Measurements from ENCODE around the gene TSHB. TPM values are rescaled to one million over a fixed set of nuclear protein-coding genes. Genes with fewer than 3 reads are reported as not detected.

TSHB gene
- polyA plus RNA-seq, 1 donor from 2014 or later = not detected

DNA sequence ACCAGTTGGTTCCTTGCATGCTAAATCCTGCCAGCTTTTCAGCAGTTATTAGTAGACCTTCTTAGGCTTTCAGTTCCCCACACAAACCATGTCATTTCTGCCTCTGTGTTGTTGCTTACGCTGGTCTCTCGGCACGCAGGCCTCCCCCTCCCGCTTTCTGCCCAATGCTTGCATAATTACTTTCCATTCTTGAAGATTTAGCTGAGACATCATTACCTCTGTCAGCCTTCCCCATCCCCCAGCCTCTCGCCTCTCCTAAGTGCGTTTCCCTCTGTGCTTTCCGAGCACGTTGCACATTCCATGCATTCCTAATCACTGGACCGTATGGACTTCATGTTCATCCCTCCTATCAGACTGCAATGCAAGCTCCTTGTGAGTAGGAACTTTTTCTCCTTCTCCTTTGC lies 26.8 kb downstream of the TSHB start:
- Histone ChIP-seq H3K9ac (ENCODE audit: low read length) (no peak overlapping the region), H3K36me3 (ENCODE audit: insufficient read depth, low read length) (no peaks in the 10 kb centered on the region), H3K4me2 (ENCODE audit: low read length) (peak overlapping the region; percentile 20), H3K4me3 (ENCODE audit: low read length) (peak overlapping the region; percentile 41), H3K27me3 (ENCODE audit: insufficient read depth, low read depth, low read length) (no peaks in the 10 kb centered on the region), H2AFZ (ENCODE audit: low read depth, low read length) (no peak overlapping the region), H3K9me2 (ENCODE audit: insufficient read depth, low read length) (no peaks in the 10 kb centered on the region), H4K20me1 (ENCODE audit: insufficient read depth) (no peaks in the 10 kb centered on the region), H3F3A (ENCODE audit: insufficient read depth, low read length, poor library complexity, severe bottlenecking) (no peaks in the 10 kb centered on the region), H3K79me2 (replicated peaks; ENCODE audit: insufficient read depth, low read length) (no peaks in the 10 kb centered on the region), H3K27ac (ENCODE audit: low read length) (no peak overlapping the region), H3K9me3 (ENCODE audit: low read length) (no peaks in the 10 kb centered on the region)
- TF ChIP-seq EP300 (conservative IDR thresholded peaks at IDR 0.05; ENCODE audit: poor library complexity, severe bottlenecking) (no peak), RAD21 (conservative IDR thresholded peaks at IDR 0.05) (no peak), EZH2 (IDR thresholded peaks at IDR 0.05; ENCODE audit: borderline replicate concordance, insufficient read depth, low read length, poor library complexity, severe bottlenecking) (no peak)

DNA sequence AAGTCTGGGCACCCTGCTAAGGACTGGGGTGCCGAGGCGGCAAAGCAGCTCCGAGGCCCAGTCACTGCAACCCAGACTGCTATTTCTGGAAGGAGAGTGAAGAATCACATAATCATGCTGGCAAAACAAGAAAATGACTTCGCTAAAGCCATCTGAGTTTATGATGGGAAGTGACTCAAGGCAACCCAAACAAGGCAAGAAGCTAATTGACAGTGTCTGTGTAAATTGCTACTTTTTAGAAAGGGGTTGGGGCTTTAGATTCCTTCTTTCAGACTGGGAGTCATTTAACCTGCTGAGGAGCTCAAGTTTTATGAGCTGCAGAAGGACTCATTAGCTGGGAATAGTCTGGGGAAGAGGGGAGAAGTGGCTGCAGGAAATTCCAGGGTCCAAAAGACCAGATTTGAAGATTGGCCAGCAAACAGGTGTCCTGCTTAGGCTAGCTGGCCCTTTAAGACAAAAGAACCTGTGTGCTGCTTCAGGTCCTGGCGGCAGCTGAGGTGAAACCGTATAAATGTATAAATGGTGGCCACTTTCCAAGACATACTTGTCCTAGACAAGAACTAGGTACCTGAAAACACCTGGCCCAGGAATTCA lies 28.1 kb downstream of the TSHB start:
- Histone ChIP-seq H3K9ac (ENCODE audit: low read length) (no peak overlapping the region), H3F3A (ENCODE audit: insufficient read depth, low read length, poor library complexity, severe bottlenecking) (no peaks in the 10 kb centered on the region), H3K27ac (ENCODE audit: low read length) (no peak overlapping the region), H2AFZ (ENCODE audit: low read depth, low read length) (no peak overlapping the region), H3K4me3 (ENCODE audit: low read length) (no peak overlapping the region), H3K27me3 (ENCODE audit: insufficient read depth, low read depth, low read length) (no peaks in the 10 kb centered on the region), H3K9me2 (ENCODE audit: insufficient read depth, low read length) (no peaks in the 10 kb centered on the region), H3K36me3 (ENCODE audit: insufficient read depth, low read length) (no peaks in the 10 kb centered on the region), H3K4me2 (ENCODE audit: low read length) (no peak overlapping the region), H3K9me3 (ENCODE audit: low read length) (no peaks in the 10 kb centered on the region), H3K79me2 (replicated peaks; ENCODE audit: insufficient read depth, low read length) (no peaks in the 10 kb centered on the region), H4K20me1 (ENCODE audit: insufficient read depth) (no peaks in the 10 kb centered on the region)
- TF ChIP-seq SMC3 (conservative IDR thresholded peaks at IDR 0.05; ENCODE audit: poor library complexity) (no peak), EP300 (conservative IDR thresholded peaks at IDR 0.05; ENCODE audit: poor library complexity, severe bottlenecking) (no peak), RAD21 (conservative IDR thresholded peaks at IDR 0.05) (no peak), TAF1 (IDR thresholded peaks at IDR 0.05; ENCODE audit: low read depth) (no peak)

- Histone ChIP-seq H3K36me3 (ENCODE audit: insufficient read depth, low read length) (no peaks in the 10 kb centered on the region), H3K9ac (ENCODE audit: low read length) (no peak overlapping the region), H3K4me3 (ENCODE audit: low read length) (no peak overlapping the region), H3F3A (ENCODE audit: insufficient read depth, low read length, poor library complexity, severe bottlenecking) (no peaks in the 10 kb centered on the region), H3K27ac (ENCODE audit: low read length) (no peak overlapping the region), H2AFZ (ENCODE audit: low read depth, low read length) (no peak overlapping the region), H3K27me3 (ENCODE audit: insufficient read depth, low read depth, low read length) (no peaks in the 10 kb centered on the region), H3K9me2 (ENCODE audit: insufficient read depth, low read length) (no peaks in the 10 kb centered on the region), H3K9me3 (ENCODE audit: low read length) (no peaks in the 10 kb centered on the region), H3K4me2 (ENCODE audit: low read length) (no peak overlapping the region), H4K20me1 (ENCODE audit: insufficient read depth) (no peaks in the 10 kb centered on the region), H3K79me2 (replicated peaks; ENCODE audit: insufficient read depth, low read length) (no peaks in the 10 kb centered on the region)
- TF ChIP-seq SMC3 (conservative IDR thresholded peaks at IDR 0.05; ENCODE audit: poor library complexity) (no peak), EP300 (conservative IDR thresholded peaks at IDR 0.05; ENCODE audit: poor library complexity, severe bottlenecking) (no peak), CTCF (IDR thresholded peaks at IDR 0.05; ENCODE audit: poor library complexity, severe bottlenecking) (no peak), MXI1 (conservative IDR thresholded peaks at IDR 0.05; ENCODE audit: poor library complexity, severe bottlenecking) (no peak), POLR2AphosphoS5 (IDR thresholded peaks at IDR 0.05) (no peak), TAF1 (IDR thresholded peaks at IDR 0.05; ENCODE audit: low read depth) (no peak), EZH2 (IDR thresholded peaks at IDR 0.05; ENCODE audit: borderline replicate concordance, insufficient read depth, low read length, poor library complexity, severe bottlenecking) (no peak), RAD21 (conservative IDR thresholded peaks at IDR 0.05) (no peak)
- TF ChIP-seq, protein P1, sequence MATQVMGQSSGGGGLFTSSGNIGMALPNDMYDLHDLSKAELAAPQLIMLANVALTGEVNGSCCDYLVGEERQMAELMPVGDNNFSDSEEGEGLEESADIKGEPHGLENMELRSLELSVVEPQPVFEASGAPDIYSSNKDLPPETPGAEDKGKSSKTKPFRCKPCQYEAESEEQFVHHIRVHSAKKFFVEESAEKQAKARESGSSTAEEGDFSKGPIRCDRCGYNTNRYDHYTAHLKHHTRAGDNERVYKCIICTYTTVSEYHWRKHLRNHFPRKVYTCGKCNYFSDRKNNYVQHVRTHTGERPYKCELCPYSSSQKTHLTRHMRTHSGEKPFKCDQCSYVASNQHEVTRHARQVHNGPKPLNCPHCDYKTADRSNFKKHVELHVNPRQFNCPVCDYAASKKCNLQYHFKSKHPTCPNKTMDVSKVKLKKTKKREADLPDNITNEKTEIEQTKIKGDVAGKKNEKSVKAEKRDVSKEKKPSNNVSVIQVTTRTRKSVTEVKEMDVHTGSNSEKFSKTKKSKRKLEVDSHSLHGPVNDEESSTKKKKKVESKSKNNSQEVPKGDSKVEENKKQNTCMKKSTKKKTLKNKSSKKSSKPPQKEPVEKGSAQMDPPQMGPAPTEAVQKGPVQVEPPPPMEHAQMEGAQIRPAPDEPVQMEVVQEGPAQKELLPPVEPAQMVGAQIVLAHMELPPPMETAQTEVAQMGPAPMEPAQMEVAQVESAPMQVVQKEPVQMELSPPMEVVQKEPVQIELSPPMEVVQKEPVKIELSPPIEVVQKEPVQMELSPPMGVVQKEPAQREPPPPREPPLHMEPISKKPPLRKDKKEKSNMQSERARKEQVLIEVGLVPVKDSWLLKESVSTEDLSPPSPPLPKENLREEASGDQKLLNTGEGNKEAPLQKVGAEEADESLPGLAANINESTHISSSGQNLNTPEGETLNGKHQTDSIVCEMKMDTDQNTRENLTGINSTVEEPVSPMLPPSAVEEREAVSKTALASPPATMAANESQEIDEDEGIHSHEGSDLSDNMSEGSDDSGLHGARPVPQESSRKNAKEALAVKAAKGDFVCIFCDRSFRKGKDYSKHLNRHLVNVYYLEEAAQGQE (IDR thresholded peaks at IDR 0.05; ENCODE audit: borderline replicate concordance) = no peak
These were observed 29.7 kb downstream of the TSHB start for GRCh38 chr1:115059316-115059715.

Data from neural cell (in vitro differentiated cells).